Fibroblast of skin of left quadriceps (primary cell): ENCODE data around the gene PRR35.

Experiments used
- DNase-seq, 2 experiments: peaks; one replicate each; pipeline ENCODE4 v3.0.0-alpha.2; 2013; ENCODE audit warnings: low read depth in 2 of 2

Gene PRR35

GRCh38 chr16:560204-560700 is at the start of gene PRR35:
TSS of gene PRR35 (plus strand) at chr16:560394. CDS start at chr16:563295, 2,901 bp downstream.
- no peak for DNase-seq

- no peak for DNase-seq
These were observed 47.4 kb upstream of the PRR35 start for GRCh38 chr16:512802-513201.

GRCh38 chr16:513950-514349 is 46.2 kb upstream of the PRR35 start:
- DNase-seq, result no peak

- no peak for DNase-seq
These were observed 44.8 kb upstream of the PRR35 start for GRCh38 chr16:515175-515938.

GRCh38 chr16:515939-516226 is 44.3 kb upstream of the PRR35 start:
- DNase-seq, result no peak

- no peak for DNase-seq
These were observed 43.9 kb upstream of the PRR35 start for GRCh38 chr16:516301-516700.

GRCh38 chr16:518858-519257 is 41.3 kb upstream of the PRR35 start:
- no peak for DNase-seq

GRCh38 chr16:519425-519824 is 40.8 kb upstream of the PRR35 start:
- DNase-seq, result no peak

GRCh38 chr16:519841-520687 is 40.1 kb upstream of the PRR35 start:
- DNase-seq, result no peak

GRCh38 chr16:520847-521246 is 39.3 kb upstream of the PRR35 start:
- no peak for DNase-seq

- no peak for DNase-seq
These were observed 38.6 kb upstream of the PRR35 start for GRCh38 chr16:521381-522210.

- no peak for DNase-seq
These were observed 37.7 kb upstream of the PRR35 start for GRCh38 chr16:522320-523096.

GRCh38 chr16:523097-523741 is 37.0 kb upstream of the PRR35 start:
- DNase-seq, result no peak

- DNase-seq, result no peak
These were observed 35.7 kb upstream of the PRR35 start for GRCh38 chr16:524274-525040.

GRCh38 chr16:525123-525519 is 35.1 kb upstream of the PRR35 start:
- DNase-seq, result no peak

- DNase-seq, result peak; percentile 30 to 36
These were observed 34.5 kb upstream of the PRR35 start for GRCh38 chr16:525520-526180.

GRCh38 chr16:526181-527014 is 33.8 kb upstream of the PRR35 start:
- no peak for DNase-seq

- peak; percentile 62 to 66 for DNase-seq
These were observed 32.9 kb upstream of the PRR35 start, which contains the start of gene CAPN15 for GRCh38 chr16:527015-527903. TSS of gene CAPN15 (plus strand) at chr16:527712. CDS start at chr16:546839, 19,127 bp downstream.
